NCI-H2196 (cell line): Measurements from ENCODE around the gene TMEM256.

Source experiments
- DNase-seq: peaks from one replicate; lab custom pipeline; 2025; ENCODE audit not compliant: unreplicated experiment; lab: John Stamatoyannopoulos, UW

TMEM256 gene

DNA sequence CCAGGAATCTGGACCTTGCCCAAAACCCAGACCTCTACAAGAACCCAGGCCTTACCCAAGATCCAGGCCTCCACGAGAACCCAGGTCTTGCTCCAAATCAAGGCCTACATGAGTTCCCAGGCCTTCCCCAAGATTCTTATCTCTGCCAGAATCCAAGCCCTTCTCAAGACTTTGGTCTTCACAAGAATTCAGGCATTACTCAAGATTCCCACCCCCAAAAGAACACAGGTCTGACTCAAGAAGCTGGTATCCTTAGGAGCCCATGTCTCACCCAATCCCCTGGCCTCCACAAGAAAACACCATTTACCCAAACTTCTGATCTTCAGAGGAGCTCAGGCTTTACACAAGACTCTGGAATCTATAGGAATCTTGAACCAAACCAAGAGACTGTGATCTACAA, 27.3 kb upstream of the TMEM256 start:
- DNase-seq: no peak

DNA sequence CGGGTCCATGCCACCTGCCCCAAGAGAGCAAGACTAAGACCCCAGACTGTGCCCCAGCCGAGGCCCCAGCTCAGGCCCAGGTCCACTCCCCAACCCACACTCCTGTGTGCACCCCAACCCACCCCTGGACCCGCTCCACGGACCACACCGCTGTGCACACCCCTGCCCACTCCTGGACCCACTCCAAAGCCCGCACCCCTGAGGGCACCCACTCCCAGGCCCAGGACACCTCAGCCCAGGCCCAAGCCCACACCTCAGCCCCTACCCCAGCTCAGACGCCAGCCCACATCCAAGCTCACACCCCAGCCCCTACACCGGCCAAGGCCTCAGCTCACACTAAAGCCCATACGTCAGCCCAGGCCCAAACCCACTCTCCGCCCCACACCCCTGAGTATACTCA, 25.8 kb upstream of the TMEM256 start:
- DNase-seq: no peak

DNA sequence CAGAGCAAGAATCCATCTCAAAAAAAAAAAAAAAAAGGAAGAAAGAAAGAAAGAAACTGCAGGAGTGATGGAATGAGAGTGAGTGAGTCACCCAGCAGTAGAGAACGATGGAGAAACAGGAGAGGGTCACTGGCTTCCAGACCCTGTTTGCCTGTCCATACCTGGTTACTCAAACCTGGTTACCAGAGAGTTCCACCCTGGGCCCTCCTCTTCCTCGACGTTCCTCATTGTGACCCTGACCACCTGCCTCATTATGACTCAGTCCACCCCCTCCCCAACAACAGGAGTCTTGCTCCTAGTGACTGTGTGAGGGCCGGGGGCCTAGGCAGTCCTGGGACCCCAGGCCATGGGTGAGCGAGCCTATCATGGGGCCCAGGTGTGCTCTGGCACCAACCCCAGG, 24.7 kb upstream of the TMEM256 start, which contains the start of gene SPEM3:
Gene SPEM3, plus strand, starts transcription at position 301 of the 400 bp plus-strand sequence. Its CDS starts 46 bp downstream, at position 347.
- DNase-seq: no peak

DNA sequence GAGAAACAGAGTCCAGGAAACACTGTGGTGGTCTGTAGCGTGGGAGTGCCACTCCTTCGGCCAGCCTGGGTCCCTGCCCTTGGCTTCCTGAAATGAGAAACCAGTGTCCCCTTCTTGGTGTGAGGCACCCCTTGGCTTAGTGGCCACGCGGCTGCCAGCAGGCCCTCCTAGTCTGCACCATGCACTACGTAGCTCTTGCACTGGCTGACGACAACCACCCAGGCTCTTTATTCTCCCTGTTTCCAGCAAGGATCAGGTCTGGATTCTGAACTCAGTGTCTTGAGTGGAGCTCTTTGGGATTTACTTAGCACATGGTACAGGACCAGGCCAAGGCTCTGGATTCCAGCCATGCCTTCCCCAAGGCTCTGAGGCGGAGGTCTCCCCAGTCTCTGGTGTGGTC, 23.7 kb upstream of the TMEM256 start:
- DNase-seq: no peak

DNA sequence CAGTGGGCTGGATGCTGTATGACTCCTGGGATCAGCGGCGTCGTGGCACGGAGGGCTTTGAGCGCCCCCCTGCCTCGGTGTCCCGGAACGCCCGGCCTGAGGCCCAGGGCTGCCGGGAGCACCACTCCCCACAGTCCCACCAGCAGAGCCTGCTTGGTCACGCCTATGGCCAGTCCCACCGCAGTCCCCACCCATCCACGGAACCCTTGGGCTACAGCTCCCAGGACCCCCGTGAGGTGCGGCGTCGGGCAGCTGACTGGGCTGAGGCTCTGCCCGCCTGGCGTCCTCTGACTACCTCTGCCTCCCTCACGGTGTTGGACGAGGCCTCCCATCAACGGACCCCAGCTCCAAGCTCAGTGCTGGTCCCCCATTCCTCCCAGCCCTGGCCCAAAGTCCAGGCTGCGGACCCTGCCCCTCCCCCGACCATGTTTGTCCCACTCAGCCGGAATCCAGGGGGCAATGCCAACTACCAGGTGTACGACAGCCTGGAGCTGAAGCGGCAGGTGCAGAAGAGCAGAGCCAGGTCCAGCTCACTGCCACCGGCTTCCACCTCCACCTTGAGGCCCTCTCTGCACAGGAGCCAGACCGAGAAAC, 23.1 kb upstream of the TMEM256 start:
- DNase-seq: no peak

DNA sequence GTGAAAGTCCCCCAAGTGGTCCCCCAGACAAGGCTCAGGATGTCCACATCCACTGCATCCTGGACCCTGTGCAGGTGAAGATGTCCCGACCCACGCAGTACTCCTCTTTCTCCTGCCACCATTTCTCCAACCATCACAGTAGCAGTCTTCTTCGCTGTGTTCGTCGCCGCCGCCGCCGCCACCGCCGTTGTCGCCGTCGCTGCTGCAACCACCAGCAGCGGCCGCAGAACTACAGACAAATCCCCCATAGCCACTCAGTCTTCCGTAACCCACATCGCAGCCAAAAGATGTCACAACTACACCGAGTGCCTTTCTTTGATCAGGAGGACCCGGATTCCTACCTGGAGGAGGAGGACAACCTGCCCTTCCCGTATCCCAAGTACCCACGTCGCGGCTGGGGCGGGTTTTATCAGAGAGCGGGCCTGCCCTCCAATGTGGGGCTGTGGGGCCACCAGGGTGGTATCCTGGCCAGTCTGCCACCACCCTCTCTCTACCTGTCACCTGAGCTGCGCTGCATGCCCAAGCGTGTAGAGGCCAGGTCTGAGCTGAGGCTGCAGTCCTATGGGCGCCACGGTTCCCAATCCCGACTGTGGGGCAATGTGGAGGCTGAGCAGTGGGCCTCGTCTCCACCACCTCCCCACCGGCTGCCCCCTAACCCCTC, 22.4 kb upstream of the TMEM256 start:
- DNase-seq: no peak

DNA sequence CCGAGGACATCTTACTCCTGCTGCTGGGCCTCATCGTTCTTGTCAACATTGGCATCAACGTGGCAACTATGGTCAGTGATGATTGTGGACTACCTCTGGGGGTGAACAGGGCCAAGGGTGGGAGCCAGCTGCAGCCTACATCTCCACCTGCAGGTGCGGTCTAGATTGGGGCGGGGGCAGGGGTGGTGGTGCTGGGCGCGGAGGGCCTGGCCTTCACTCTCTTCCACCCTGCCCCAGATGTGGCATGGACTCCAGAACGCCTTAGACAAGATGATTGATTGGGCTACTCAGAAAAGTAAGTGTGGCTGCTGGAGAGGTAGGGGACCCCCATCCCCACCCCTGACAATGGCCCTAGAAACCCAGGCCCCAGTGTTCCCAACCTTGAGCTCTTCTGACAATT, 21.9 kb upstream of the TMEM256 start:
- no peak for DNase-seq

DNA sequence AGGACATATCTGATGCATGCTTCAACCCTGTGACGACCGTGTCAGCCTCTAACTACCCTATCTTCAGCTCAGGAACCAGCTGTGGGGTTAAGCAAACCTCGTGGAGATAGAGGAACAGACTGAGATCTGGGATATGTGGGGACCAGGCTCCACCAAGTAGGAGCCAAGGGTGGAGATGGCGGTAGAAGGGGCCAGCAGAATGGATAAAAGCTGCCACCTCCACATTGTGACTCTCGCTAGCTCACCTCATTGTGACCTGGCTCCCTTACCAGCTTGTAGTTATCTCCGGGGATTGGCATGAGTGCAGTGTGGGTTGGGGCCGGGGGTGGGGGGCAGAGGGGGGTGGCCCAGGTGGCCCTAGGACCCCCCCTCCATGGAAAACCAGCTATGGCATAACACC, 21.4 kb upstream of the TMEM256 start, which contains the start of gene SPEM2:
Gene SPEM2, plus strand, starts transcription at position 301 of the 400 bp plus-strand sequence. Its CDS starts 73 bp downstream, at position 374.
- DNase-seq: no peak

DNA sequence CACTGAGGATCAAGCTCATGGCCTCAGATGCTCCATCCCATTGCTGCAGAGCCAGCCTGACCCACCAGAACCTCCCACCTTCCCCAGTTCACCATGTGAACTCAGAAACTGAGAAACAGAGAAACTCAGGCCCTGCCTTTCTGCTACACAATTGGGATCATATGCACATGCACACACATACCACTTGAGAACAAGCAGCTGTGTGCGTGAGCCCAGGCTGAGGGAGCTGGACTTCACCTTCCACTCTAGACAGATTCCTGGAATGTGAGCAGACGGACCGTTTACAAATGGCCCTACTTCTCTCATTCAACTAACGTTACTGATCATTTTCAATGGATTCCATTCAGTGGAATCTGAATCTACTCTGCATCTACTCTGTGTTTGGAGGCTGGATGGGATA, 19.8 kb upstream of the TMEM256 start:
- no peak for DNase-seq

DNA sequence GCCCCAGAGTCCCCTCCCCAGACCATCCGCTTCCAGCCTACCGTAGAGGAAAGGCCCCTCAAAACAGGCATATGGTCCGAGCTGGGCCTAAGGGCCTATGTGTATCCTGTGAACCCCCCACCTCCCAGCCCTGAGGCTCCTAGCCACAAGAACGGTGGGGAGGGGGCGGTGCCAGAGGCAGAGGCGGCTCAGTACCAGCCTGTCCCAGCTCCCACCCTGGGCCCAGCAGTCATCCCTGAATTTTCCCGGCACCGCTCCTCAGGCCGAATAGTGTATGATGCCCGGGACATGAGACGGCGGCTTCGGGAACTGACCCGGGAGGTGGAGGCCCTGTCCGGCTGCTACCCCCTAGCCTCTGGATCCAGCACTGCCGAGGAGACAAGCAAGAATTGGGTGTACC, 17.3 kb upstream of the TMEM256 start:
- DNase-seq: no peak

DNA sequence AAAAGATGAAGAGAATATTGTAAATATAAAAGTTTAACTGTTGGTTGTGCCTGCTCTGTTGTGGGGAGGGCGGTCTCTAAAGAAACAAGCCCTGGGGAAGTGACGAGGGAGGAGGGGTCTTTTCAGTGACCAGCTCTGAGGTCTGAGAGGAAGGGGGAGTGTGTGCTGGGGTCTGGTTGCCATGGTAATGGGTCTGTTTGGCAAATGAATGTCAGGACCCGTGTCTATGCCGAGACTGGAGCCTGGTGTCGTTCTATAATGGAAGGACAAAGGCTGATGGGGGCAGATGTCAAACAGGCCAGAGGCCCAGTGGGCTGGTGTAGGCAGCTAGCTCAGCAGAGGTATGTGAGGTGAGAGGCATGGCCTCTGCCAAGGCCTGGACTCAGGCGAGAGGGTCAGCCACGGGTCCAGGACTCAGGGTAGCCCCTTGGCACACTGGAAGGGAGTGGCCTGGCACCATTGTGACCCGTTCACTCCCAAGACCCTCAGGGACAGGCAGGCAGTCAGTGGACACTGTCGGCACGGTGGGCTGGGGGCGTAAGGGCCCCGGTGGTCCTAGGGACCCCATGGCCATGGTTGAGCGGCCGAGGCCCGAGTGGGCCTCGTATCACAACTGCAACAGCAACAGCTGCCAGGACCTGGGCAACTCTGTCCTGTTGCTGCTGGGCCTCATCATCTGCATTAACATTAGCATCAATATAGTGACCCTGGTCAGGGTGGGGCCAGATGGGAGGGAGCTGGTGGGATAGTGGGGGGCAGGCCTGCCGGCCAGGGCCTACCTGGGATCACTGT, 16.1 kb upstream of the TMEM256 start, which contains the start of gene SPEM1:
Gene SPEM1, plus strand, starts transcription at position 506 of the 792 bp plus-strand sequence. Its CDS starts 61 bp downstream, at position 567.
- no peak for DNase-seq

DNA sequence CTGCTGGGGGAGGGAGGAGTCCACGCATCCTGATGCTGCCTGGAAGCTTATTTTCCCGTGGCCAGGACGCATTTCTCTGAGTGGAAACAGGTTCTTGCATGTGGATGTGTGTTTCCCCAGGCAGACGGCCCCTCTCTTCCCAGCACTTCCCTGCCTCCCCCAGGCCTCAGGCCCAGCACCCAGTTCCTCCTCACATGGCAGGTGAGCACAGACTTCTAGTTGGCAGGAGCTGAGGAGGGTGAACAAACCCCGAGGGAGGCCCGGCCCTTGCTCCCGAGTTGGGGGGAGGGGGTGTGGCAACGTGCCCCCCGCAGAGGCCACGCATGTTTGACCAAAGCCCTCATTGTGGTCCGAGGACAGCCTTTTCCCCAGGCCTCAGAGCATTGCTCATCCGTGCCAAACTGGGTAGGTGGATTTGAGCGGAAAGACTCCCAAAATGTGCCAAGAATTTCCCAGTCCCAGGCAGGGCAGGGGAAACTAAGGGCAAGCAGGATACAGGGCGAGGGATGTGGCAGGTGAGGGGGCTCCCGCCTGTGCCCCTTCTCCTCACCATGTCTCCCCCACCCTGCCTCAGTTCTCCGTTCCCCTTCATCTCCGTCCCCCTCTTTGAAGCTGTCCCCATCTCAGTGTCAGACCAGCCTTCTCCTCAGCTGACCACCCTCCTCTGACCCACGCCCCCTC, 14.7 kb upstream of the TMEM256 start:
- no peak for DNase-seq

DNA sequence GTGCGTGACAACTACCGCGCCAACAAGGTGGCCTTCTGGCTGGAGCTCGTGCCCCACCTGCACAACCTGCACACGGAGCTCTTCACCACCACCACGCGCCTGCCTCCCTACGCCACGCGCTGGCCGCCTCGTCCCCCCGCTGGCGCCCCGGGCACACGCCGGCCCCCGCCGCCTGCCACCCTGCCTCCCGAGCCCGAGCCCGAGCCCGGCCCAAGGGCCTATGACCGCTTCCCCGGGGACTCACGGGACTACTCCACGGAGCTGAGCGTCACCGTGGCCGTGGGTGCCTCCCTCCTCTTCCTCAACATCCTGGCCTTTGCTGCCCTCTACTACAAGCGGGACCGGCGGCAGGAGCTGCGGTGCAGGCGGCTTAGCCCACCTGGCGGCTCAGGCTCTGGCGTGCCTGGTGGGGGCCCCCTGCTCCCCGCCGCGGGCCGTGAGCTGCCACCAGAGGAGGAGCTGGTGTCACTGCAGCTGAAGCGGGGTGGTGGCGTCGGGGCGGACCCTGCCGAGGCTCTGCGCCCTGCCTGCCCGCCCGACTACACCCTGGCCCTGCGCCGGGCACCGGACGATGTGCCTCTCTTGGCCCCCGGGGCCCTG, 13.3 kb upstream of the TMEM256 start:
- no peak for DNase-seq

DNA sequence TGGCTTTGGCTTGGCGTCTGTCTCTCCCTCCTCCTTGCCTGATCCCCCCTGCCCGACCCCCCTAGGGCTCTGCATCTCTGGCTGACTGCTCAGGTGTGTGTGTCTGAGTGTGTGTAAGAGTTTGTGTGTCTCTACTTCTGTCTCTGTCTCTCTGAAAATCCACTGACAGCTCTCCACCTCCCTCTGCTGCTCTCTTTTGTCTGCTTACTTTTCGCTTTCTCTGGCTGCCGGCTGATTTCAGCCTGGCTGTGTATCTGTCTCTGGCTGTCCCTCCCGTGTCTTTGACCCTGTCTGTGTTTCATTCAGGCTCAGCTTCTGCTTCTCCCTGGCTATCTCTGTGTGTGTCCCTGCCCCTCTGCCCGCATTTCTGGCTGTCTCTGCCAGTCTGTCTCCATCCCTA, 12.4 kb upstream of the TMEM256 start:
- DNase-seq: no peak

DNA sequence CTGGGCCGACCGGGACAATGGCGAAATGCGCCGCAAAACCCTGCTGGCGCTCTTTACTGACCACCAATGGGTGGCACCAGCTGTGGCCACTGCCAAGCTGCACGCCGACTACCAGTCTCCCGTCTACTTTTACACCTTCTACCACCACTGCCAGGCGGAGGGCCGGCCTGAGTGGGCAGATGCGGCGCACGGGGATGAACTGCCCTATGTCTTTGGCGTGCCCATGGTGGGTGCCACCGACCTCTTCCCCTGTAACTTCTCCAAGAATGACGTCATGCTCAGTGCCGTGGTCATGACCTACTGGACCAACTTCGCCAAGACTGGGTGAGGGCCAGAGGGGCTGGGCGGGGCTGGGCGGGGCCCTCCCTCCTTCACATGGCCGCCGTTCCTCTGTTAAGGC, 11.9 kb upstream of the TMEM256 start:
- no peak for DNase-seq

DNA sequence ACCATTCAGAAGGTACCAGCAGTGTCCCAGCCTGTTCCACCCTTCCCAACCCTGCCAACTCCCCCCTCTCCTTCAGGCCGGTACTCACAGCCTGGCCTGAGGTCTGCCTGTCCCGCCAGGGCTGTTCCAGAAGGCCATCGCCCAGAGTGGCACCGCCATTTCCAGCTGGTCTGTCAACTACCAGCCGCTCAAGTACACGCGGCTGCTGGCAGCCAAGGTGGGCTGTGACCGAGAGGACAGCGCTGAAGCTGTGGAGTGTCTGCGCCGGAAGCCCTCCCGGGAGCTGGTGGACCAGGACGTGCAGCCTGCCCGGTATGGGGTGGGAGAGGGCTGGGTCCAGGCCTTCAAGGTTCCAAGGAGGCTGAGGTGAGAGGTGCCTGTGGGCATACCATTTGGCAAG, 10.9 kb upstream of the TMEM256 start:
- DNase-seq: no peak

DNA sequence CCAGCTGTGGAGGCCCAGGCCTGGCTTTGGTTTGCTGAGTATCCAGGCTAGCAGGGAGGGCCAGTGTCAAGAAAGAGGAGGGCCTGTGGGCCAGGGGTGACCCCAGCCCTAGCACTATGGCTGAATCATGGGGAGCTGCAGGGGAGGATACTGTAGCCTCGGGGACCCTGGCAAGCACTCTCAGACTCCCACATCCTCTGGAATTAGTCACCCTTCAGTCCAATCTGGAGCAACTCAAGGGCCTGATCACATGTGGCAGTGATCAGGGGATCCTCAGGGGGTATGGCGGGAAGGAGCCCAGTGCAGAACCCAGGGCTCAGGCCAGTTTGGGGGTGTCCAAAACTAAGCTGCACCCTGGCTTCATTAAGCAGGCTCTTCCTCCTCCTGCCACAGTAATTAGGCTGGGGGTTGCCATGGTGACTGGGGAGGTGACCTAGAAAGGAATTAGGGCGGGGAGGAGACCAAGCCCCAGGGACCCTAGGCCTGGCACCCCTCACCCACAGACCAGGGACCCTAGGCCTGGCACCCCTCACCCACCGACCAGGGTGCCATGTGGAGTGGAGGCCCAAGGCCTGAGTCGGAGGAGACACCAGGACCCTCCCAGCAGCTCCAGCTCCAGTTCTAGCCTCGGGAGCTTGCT, 9.6 kb upstream of the TMEM256 start:
- DNase-seq: no peak

DNA sequence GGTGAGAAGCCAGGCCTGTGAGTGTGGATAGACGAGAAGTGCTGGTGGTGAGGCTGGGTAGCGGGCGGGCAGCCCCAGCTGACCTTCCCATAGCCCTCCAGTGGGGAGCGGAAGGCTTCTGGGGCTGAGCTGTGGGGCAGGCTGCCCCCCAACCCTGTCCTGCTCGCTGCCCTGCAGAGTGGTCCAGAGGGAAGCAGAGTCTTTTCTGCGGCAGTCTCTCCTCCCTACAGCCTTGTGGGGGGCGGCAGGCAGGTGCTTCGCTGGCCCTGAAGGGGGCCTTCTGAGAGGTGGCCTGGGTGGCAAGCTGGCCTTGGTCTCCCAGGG, 7.5 kb upstream of the TMEM256 start:
- no peak for DNase-seq

DNA sequence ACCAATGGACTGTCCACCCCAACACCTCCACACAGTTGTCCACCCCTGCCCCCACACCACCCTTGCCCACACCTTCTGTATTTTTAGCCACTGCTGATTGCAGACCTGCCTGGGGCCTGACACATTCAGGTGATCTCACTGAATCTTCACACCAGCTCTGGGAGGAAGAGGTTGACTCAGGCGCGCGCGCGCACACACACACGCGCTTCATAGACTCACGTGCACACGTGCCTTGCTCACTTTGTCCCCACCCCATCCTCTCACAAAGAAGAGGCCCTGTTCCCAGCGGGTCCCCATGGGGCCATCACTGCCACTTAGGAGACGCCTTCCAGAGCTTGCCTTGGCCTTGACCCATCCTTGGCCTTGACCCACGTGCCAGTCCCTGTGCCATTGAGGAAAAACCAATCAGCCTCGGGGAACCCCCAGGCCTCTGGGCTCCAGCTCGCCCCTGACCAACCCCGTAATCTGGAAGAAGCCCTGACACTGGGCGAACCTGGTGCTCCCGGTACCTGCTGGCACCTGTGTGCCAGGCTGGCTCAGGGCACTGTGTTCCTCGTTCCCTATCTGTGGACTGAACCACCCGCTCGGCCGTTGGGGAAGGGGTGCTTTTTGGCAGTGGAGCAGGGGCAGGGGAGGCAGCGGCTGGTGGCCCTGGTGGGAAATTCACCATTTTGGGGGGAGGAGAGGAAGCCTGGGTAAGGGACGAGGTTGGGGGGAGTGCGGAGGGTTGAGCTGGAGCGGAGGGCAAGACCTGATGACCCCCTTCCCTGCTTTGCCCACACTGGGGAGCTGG, 6.9 kb upstream of the TMEM256 start:
- DNase-seq: no peak

DNA sequence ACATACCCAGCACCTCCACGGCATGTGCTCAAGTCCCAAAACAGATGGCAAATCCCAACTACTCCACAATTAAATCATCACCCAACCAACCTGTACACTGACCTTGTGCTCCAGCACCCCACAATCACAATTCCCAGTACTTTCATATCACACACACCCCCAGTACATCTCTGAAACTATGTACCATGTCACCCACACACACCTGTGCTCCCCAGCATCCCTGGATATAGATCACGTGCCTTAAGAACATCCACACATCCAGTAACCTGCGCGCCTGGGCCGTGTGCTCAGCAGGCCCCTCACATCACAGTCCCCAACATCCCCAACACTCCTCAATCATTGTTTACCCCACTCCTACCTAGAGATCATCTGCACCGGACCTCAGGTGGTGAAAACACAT, 5.8 kb upstream of the TMEM256 start:
- no peak for DNase-seq
